ENCODE measurements around the gene LRRC39.
A peak's percentile ranks its signal among the peaks of the same experiment; 100 is the strongest.
"Not testable (repeated sequence)": the region's sequence is repeated elsewhere in the genome, so short reads cannot be mapped to it uniquely, and the experiment has no call there.

Gene LRRC39

GRCh38 chr1:100178091-100178490 is at the start of gene LRRC39:
Gene LRRC39, minus strand, starts transcription at chr1:100178256. Its CDS starts 9,740 bp downstream, at chr1:100168516.
- DNase-seq = no peak

- DNase-seq = no peak
Observed at GRCh38 chr1:100222428-100222827, 44.4 kb upstream of the LRRC39 start.

DNA sequence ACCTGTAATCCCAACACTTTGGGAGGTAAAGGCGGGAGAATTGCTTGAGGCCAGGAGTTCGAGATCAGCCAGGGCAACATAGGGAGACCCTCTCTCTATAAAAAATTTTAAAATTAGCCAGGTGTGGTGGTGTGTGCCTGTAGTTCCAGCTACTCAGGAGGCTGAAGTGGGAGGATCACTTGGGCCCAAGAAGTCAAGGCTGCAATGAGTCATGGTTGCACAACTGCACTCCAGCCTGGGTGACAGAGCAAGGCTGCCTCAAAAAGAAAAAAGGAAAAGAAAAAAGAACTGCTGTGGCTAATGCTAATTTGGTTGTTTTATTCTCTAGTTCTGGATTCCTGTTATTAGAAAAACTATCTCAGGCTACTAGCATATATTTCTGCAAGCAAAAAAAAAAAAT is 41.8 kb upstream of the LRRC39 start:
- DNase-seq = no peak

GRCh38 chr1:100219457-100219856 is 41.4 kb upstream of the LRRC39 start:
- no peak for DNase-seq

- no peak for DNase-seq
Observed at GRCh38 chr1:100217834-100218233, 39.8 kb upstream of the LRRC39 start.

DNA sequence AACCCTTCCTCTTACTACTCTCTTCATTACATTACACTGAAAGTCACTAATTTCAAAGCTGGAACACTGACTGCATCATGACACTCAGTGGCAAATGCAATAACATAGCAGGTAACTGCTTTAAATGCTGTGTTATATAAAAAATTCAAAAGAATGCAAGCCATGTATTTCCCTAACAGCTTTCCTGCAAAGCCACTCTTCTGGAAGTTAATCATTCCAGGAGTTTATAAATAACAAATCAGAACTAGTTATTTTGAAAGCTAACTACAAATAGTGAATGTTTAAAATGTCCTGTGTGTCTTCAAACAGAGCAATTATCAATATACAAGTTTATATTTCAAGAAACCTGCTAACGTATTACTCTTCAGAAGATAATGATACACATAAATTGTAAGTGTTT is 37.0 kb upstream of the LRRC39 start:
- no peak for DNase-seq

GRCh38 chr1:100213141-100213540 is 35.1 kb upstream of the LRRC39 start:
- no peak for DNase-seq

DNA sequence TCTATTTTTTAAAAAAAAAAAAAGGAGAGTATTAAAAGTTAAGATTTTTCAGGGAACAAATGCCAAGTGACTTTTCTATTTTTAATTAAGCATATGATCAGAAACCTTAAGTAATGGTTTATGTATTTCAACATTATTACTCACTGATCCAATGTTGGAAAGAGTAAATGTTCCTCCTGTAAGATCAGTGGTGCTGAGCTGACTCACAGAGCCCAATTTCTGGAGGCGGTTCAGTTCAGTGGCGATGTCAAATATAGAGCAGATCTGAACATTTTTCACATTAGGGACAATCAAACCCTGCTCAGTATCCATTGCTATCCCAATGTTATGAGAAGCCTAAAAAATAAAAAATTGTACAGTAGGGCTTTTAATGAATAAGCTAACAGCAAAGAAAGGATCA is 28.2 kb upstream of the LRRC39 start:
- DNase-seq = no peak

- DNase-seq = not testable (repeated sequence)
Observed at GRCh38 chr1:100205593-100205992, 27.5 kb upstream of the LRRC39 start.

- DNase-seq = not testable (repeated sequence)
Observed at GRCh38 chr1:100205103-100205502, 27.0 kb upstream of the LRRC39 start.

DNA sequence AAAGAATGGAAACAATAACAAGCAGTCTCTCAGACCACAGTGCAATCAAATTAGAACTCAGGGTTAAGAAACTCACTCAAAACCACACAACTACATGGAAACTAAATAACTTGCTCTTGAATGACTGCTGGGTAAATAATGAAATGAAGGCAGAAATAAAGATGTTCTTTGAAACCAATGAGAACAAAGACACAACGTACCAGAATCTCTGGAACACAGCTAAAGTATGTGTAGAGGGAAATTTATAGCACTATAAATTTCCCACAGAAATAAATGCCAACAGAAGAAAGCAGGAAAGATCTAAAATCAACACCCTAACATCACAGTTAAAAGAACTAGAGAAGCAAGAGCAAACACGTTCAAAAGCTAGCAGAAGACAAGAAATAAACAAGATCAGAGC is 24.6 kb upstream of the LRRC39 start:
- DNase-seq = not testable (repeated sequence)

GRCh38 chr1:100200060-100200459 is 22.0 kb upstream of the LRRC39 start:
- DNase-seq = not testable (repeated sequence)

- no peak for DNase-seq
Observed at GRCh38 chr1:100198596-100198995, 20.5 kb upstream of the LRRC39 start.

DNA sequence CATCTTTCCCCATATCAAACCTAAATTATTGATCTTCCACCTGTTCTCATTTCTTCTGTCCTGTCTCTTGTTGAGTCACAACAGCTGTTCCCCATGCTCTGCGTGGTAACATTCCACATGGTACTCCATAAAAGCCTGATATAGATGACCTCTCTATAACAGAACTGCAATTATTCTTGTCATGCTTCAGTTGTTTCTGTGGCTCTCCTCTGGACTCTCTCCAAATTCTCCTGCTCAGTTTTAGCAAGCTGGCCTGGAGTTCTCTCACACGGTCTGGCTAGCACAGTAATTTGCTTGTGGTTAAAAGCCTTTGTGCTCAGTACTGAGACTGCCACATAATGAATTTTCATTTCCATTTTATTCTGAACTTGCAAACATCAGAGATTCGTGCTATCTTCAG is 10.6 kb upstream of the LRRC39 start:
- peak; percentile 54 for DNase-seq

GRCh38 chr1:100187912-100188311 is 9.9 kb upstream of the LRRC39 start:
- DNase-seq = peak; percentile 4

DNA sequence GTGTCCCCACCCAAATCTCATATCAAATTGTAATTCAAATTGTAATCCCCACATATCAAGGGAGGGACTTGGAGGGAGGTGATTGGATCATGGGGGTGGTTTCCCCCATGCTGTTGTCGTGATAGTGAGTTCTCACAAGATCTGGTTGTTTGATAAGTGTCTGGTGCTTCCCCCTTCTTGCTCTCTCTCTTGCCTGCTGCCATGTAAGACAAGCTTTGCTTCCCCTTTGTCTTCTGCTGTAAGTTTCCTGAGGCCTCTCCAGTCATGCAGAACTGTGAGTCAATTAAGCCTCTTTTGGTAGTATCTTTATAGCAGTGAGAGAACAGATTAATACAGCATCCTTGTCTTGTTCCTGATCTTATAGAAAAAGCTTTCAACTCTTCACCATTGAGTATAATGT is 6.5 kb upstream of the LRRC39 start:
- DNase-seq = no peak

- no peak for DNase-seq
Observed at GRCh38 chr1:100183370-100183769, 5.3 kb upstream of the LRRC39 start.

GRCh38 chr1:100177295-100178041 is 588 bp downstream of the LRRC39 start:
- DNase-seq = no peak

DNA sequence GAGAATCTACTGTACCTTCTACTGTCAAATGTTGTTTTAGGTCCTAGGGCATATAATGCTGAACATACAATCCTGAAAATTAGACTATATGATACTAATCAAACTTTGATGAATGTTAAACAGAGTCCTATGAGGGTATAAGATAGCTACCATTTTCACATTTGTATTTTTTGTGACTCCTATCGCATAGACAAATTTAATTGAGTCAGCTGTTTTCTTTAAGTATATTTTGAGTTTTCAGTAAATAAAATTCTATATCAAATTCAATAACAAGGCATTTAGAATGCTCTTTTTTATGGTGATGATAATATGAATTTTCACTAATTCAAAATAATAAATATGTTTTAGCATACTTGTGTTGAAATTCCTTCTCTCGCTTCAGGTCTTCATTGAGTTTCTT is 10.0 kb downstream of the LRRC39 start:
- DNase-seq = no peak

GRCh38 chr1:100164702-100165101 is 13.4 kb downstream of the LRRC39 start:
- no peak for DNase-seq

GRCh38 chr1:100164216-100164615 is 13.8 kb downstream of the LRRC39 start:
- peak; percentile 75 for DNase-seq

GRCh38 chr1:100162881-100163280 is 15.2 kb downstream of the LRRC39 start:
- DNase-seq = no peak

GRCh38 chr1:100152271-100152670 is 25.8 kb downstream of the LRRC39 start:
- no peak for DNase-seq

DNA sequence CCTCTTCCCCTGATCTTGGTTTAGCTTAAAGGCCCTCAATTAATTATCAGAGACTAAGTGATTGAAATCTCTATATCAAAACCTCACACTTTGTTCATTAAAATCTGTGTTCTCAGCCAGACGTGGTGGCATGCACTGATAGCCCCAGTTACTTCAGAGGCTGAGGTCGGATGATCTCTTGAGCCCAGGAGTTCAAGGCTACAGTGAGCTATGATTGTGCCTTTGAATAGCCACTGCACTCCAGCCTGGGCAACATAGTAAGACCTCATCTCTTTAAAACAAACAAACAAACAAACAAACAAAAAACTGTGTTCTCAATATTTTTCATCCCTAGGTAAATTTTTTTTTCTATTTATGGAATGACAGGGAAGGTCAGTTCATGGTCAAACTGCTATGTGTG is 26.4 kb downstream of the LRRC39 start:
- DNase-seq = no peak

- DNase-seq = no peak
Observed at GRCh38 chr1:100147875-100148274, 30.2 kb downstream of the LRRC39 start.
